ENCODE data around the gene SOBP.
"Not testable (repeated sequence)": the region's sequence is repeated elsewhere in the genome, so short reads cannot be mapped to it uniquely, and the experiment has no call there.

The SOBP gene

DNA sequence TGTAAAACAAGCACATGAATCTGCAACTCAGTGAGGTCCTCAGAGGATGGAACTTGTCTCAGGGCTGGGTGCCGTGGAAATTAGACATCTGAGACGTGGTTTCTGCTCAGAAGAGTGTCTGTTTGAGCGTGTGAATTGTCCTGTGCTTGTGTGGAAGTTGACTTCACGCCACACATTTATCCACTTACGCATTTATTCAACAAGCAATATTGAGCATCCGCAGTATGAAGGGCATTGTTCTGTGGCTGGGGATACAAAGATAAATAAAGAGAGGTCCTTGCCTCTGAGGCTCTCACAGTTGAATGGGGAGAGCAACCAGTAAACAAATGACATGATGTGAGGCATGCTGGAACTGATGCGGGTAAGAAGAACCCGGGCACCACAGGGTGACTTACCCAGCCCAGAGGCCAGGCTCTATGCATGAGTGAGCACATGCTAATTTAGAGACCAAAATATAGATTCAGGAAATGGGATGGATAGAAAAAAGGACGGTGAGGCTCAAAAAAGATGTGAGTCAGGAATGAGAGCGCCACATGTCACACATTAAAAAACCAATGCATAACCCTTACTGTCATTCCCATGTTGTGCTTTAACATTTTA, 60.4 kb downstream of the SOBP start:
- no peak for DNase-seq (ENCODE audit: low read depth, low spot score)

DNA sequence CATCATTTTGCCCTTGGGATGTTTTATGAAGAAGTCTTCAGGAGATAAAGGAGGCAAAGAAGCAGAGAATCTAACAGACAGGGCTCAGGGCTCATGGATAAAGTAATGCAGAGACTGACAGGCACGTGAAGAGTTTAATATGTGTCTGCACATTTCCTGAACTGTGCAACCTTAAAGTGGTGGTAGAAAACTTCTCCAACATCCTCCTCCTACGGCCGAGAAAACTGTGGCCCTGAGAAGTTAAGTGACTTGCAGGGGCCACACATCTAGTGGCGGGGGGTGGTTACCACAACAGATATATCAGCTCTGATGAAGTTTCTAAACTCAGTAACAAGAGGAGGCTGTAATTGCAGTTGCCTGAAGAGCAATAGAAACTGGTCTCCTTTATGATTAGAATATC, 61.0 kb downstream of the SOBP start:
- no peak for DNase-seq (ENCODE audit: low read depth, low spot score)

DNA sequence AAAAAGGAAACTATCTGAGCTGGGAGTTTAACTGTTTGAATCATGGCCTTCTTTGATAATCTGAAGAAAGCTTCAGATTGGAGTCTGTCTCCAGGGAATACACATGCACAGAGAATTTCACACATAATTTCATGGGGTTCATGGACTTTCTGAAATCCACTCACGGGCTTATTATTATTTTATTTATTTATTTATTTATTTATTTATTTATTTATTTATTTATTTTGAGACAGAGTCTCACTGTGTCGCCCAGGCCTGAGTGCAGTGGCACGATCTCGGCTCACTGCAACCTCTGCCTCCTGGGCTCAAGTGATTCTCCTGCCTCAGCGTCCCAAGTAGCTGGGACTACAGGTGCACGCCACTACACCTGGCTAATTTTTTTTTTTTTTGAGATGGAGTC, 63.2 kb downstream of the SOBP start:
- DNase-seq (ENCODE audit: low read depth, low spot score) = not testable (repeated sequence)

DNA sequence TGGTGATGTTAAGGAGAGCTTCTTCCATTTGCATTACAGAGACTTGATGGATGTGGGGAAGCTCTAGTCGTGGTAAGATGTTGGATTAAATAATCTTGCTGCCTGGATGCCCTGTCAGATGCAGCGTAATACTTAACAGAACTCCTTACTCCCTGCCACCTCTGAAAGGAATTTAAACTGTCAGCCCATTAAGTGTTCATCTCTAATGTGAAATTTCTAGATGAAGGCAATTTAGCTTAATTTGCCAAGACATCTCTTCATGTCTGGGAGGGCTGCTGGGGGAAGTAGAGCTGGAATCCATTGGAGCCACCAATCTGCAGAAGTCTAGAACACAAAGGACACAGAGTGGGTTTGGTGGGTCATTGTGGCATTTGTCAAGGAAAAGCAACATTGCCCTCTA, 64.4 kb downstream of the SOBP start:
- DNase-seq (ENCODE audit: low read depth, low spot score) = no peak

DNA sequence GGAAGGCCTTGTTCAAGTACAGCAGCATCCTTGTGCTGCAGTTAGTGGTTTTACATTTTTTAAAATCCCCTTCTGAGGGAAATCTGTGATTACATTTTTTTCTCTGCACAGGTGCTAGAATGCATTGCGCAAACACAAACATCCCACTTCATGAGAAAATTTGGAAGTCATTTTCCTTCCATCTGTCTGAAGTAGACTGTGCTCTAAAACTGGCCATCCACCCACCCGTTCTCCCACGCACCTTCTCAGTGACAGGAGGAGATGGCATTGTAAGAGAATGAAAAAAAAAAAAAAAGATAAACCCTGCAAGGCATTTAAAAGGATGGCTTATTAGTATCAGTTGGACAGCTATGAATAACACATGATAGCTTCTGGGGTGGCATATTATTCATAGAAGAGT, 65.0 kb downstream of the SOBP start:
- no peak for DNase-seq (ENCODE audit: low read depth, low spot score)

DNA sequence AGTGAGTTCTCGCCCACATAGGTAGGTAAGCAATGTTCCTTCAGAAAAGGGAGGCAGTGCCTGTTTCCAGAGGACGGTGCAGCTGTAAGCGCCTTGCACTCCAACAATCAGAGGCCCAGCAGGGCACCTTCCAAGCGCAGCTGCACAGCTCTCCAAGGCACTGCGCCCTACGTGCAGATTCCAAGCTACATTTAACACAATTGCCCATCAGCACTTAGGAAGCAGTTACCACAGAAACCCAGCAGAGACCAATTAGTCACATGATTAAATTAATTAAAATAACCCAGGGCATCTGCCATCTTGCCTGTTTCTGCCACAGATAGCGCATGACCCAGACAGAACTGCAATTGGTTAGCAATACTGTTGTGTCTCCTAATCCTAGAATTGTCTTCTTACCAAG, 65.5 kb downstream of the SOBP start:
- no peak for DNase-seq (ENCODE audit: low read depth, low spot score)

DNA sequence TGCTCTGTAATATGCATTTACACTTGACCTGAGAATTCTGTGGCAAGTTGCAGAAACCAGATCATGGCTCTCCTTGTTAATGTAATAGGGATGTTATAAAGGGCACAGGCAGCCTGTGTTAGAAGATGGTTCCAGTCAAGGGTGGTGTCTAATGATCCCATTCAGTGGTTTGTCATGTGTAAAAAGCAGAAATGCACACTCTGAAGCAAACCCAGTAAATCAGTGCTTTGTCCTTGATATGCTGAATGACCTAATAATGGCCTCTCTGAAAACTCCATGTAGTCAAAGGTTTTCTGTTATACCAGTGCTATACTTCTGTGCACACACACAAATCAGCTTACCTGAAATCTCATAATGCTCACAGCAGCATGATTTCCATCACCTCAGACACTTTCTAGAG, 66.2 kb downstream of the SOBP start:
- no peak for DNase-seq (ENCODE audit: low read depth, low spot score)

DNA sequence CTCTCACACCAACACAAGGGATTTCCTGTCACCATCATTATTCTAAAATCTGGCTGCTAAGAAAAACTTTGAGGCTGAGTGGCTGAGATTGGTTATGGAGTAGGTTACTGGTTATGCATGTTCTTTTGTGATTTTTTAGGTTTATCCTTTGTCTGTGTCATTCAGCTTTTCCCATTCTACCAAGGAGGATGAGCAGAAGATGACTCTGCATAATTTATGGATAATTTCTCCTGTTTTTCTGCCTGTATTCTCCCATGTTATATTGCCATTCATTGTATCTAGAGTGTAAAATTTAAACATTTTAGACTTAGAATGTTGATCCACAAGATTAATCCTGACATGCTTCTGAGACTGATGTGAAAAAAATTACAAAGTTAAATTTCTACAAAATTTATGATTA, 67.8 kb downstream of the SOBP start:
- DNase-seq (ENCODE audit: low read depth, low spot score) = no peak

DNA sequence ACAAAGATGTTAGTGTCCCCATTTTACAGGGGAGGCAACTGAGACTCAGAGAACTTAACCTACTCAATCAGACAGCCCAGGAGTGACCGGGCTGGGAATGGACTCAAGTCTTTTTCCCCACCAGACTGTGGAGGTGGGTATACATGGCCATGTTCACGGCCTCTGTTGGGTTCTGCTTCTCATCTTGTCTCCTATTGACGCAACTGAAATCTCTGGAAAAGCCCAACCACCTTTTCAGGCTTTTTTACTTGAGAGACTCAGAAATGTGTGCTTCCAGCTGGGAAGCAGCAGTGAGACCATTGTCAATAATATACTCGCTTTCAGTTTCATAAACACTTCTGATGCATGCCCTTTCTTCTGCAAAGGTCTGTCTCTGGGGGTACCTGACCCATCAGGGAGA, 70.7 kb downstream of the SOBP start:
- no peak for DNase-seq (ENCODE audit: low read depth, low spot score)

DNA sequence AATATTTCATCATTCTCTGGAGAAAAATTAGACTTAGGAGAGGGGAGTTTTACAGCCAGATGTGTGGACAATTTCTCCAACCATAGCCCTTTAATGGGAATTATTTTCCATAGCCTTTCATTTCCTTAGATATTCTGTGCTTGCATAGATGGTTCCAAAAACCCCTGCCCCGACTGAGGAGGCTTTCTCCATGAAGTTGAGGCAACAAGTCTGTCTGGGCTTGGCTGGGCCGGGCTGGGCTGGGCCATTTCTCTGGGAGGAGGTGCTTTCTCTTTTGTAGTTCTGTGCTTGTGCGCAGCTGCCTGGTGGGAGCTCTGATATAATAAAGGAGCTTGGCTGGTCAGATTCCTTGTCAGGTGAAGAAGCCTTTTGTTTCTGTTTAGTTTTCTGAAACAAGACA, 71.4 kb downstream of the SOBP start:
- DNase-seq (ENCODE audit: low read depth, low spot score) = no peak

DNA sequence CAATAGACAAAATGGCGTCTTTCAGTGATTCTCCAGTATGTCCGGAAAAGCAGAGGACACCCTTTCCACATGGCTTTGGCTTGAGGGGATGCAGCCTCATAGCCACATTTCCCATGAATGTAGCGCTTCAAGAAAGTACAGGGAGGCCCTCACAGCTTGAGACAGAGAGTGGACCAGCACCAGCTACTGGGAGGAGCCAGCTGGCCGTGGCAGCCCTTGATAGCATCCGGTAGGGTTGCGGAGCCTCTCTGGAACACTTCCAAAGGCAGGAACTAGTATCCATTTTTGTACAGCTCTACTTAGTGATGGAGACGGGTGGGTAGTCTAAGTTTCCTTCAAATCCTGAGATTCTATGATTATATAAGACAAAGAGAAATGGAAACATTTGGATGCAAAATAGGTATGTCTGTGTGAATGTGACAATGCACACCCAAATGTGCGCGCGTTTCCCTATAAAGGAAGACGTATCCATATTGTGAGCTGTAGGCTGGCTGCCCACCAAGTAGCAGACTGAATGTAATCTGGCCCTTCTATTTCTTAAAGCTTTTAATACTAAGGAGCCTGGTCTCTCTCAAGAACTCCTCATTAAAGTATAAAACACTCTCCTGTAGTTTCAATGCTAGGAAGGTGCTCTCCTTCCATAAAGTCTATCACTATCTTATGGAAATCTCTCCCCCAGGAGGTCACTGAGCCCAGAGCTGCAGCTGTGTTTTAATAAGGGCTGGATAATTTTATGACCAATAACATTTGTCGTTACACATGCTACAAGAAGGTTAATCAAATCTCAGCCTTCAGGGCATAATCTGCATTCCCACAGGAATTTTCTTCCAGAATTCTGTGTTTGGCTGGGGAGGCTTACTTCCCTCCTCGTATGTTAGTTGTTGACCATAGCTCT, 74.0 kb downstream of the SOBP start:
- DNase-seq (ENCODE audit: low read depth, low spot score) = no peak

DNA sequence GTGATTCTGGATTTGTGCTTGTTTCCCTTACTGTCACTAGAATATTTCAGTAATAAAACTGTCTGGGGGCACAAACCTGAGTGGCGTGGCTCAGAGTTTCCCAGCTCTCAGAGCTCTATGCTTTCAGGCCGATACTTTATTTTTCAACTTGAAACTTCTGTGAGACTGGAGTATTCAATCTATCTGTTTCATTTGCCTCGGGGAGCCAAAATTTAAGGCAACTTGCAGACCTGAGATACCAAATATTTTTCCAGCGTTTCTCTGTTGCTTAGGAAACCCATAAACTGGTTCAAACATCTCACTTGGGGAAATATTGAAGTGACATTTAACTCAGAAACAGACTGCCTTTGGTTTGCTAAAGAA, 74.7 kb downstream of the SOBP start:
- DNase-seq (ENCODE audit: low read depth, low spot score) = no peak

DNA sequence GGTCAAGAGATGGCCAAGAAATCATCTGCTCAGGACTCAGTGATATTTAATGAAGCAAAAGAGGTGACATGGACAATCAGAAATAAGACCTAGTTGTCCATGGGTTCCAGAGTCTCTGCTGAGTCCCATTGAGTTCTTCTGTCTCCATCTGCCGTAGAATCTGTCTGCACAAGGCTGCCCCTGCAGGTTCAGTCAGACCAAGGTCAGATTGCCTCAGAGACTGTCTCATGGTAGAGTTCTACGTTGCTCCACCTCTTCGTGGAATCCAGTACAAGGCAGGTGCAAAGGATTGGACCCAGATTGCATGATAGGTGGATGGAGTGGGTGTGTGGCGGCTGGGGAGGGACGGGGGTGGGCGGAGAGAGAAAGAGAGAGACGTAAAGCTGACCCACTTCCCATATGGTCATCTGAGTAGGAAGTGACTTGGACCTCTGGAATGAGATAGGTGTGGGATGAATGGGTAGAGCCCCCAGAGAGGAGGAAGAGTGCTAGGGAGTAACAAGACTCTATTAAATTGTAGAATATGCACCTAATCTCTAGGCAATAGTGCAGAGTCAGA, 75.3 kb downstream of the SOBP start:
- no peak for DNase-seq (ENCODE audit: low read depth, low spot score)

DNA sequence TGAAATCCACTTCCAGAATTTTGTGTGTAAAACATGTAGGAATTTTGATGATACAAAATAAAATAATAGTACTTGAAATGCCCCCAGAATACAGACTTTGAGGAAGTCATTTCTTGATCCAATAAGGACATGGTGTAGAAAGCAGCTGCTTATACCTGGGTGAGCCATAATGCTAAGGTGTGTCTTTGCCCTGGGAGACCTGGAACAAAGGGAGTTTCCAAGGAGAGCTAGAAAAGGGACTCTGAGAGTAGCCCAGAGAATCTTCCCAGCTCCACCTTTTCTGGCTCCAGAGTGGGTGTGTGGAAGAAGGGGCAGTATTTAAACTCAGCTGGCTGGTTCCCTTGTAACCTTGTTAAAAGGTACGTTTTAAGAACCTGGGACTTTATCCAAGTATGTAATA, 77.7 kb downstream of the SOBP start:
- DNase-seq (ENCODE audit: low read depth, low spot score) = no peak

DNA sequence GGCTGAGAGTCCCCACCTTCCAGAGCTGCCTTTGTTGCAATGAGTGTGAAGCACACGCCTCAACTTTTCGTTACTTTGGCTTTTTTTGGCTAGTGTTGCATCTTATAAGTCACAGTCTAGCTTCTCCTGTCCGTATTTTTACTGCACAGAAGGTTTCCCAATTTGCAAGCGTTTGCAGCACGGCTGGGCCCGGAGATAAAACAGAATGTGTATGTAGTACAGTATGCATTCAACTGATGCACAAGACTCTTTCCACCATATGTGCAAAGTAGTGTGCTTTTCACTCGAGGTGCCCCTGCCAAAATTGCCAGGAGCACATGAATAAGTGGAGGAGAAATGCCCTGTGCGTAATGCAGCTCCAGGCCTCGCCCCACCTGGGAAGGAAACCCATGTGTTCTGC, 79.6 kb downstream of the SOBP start:
- no peak for DNase-seq (ENCODE audit: low read depth, low spot score)

DNA sequence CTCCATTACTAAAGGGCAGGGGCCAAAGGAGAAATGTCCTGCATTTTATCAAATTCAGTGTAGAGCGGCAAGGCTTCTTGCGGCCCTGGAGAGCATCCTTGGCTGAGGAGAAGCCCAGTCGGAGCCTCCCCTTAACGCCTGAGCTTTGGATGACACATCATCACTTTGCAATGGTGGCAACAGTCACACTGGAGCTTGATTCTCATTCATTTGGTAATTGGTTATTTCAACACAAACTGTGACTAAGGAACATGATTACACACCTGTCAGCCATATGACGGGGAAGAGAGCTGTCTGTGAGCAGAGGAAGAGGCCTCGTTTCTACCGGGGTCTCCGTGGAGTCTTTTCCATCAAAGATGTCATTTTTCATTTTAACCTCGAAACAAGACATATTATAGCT, 81.4 kb downstream of the SOBP start:
- no peak for DNase-seq (ENCODE audit: low read depth, low spot score)

DNA sequence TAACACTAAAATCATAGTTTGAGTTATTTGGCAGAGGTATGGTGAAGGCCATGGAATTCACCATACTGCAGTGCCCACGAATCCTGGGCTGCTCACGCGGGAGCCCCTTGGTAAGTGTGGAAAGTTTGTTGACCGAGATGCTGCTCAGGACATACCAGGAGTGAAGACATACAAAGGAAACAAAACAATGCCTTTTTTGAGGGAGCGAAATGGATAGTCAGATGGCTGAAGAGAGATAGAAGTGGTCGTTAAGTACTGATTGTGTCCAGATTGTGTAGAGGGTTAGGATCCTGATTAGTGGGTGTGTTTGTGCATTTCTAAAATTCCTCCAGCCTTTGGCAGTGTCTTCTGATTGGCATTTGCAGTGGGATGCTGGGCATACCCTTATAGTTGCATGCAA, 83.0 kb downstream of the SOBP start:
- DNase-seq (ENCODE audit: low read depth, low spot score) = no peak

DNA sequence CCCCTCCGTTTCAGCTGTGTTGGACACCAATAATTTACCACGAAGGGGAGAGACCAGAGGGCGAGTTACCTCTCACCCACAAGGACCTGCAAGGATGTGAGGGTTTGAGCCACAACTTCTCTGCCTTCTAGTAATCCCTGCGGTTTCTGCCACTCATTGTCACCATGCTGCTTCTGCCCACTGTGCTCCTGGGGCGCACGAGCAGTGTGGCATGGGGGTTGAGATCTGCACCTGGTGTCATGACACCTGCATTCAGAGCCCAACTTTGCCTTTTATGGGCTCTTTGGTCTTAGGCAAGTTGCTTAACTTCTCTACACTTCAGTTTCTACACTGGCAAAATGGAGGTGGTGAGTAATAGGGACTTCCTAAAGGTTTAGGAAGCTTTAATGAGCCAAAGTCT, 84.9 kb downstream of the SOBP start:
- DNase-seq (ENCODE audit: low read depth, low spot score) = no peak

DNA sequence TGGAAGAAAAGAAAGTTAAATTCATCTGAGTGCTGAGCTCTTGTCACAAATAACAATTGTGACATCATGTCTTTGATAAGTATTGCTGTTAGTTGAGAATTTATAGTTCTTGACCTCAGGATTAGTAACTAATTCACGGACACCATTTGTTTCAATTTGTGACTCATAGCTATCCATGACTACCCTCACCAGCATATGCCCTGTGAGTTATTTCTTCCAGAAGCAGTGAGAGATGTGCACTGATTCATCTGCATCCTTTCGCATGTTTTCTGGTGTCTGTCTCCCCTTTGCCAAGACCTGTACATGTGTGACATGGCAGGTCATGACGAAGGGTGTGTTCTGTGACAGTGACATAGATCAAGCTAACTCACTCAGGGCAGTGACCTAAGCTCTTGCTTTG, 86.9 kb downstream of the SOBP start:
- no peak for DNase-seq (ENCODE audit: low read depth, low spot score)

DNA sequence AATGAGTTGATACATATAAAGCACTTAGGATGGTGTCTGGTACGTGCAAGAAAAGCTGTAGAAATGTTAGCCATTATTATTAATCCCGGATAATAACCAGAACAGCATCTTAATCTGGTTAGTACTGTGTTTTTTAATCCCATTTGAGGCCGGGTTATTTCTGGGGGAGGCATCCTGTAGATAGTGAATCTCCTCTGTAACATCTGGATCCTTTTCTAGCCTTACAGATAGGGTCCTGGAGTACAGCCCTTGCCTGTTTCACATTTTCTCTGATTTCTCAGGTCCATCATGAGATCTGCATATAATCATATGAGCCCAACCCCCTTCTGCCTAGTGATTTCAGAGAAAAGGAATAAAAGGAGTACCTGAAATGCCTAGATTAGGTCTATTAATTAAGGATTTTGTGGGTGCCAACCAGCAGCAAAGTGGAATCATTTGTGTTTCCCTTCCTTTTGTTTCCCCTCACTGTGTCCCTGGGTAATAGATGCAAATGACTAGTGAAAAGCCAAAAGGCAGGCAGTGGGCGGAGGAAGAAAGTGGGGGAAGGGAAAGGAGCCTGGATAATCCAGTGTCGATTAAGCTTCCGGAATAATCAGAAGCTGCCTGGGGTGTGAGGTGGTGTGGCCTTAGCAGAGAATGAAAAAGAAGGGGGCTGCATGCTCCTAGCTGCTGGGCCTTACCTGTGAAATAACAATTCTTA, 88.9 kb downstream of the SOBP start:
- no peak for DNase-seq (ENCODE audit: low read depth, low spot score)

DNA sequence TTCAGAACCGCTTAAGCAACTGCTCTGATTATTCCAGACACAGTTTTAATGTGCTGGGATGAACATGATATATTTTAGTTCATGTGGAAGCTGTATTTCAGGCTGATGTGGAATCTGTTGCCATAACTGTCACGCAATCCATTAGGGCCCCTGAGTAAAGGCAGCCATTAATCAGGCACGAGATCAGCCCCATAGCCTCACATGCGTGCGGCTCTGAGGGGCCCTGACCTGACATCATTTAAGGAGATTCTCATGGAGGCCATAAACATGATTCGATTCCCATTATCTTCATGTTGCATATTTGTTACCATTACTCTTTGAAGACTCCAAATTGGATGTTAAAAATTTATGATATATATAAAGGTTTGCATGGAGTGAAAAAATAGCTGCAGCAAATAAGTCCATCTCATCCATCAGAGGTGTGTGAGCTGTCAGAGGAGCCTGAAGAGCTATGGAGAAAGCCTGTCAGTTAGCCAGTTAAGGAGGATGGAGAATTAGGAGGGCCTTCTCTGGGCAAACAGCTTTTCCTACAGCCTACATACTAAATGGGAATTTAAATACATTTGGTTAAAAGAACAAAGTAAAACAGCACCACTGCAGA, 89.6 kb downstream of the SOBP start:
- no peak for DNase-seq (ENCODE audit: low read depth, low spot score)

DNA sequence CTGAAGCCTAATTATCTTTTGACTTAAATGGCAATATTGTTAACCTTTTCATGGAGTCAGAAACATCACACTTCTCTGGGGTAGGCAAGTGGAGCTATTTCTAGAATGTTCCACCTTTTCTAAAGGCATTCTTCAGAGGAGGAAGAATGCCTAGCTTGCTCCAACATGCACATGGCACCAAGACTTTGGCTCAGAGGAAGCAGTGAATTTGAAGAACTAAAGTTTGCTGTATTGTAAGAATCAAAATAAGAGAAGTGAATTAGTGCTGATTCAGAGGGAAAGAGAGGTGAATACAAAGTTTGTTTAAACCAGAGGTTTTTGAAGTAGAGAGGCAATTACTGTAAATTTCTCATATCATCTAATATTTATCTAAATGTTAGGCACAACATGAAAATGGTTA, 92.2 kb downstream of the SOBP start:
- no peak for DNase-seq (ENCODE audit: low read depth, low spot score)

Data from activated CD4-positive, CD25-positive, alpha-beta regulatory T cell treated with anti-CD3 and anti-CD28 coated beads, Interleukin-2, amount 50 U/mL, for 16 hours (primary cell).